PC-3 (cell line): ENCODE measurements around the gene KIAA1328.

ENCODE experiments used
- EZH2 ChIP-seq: fragments of 300-600 bp; sonication (generic); IDR thresholded peaks from one replicate; pipeline ENCODE4 v1.6.1; 2017; ENCODE audit warnings: antibody characterized with exemption, mild to moderate bottlenecking, low read length; ENCODE audit not compliant: unreplicated experiment
- EZH2phosphoT487 ChIP-seq: fragments of 300-600 bp; sonication (generic); IDR thresholded peaks from 2 replicates; pipeline ENCODE4 v1.6.1; 2018; ENCODE audit warnings: mild to moderate bottlenecking, antibody characterized with exemption, low read length, borderline replicate concordance
- TF ChIP-seq, protein P1 (sequence below): fragments of 300-600 bp; sonication (generic); conservative IDR thresholded peaks from 2 replicates; pipeline ENCODE4 v1.5.1; 2017; ENCODE audit warnings: antibody characterized with exemption, low read depth, mild to moderate bottlenecking, low read length

DNA sequence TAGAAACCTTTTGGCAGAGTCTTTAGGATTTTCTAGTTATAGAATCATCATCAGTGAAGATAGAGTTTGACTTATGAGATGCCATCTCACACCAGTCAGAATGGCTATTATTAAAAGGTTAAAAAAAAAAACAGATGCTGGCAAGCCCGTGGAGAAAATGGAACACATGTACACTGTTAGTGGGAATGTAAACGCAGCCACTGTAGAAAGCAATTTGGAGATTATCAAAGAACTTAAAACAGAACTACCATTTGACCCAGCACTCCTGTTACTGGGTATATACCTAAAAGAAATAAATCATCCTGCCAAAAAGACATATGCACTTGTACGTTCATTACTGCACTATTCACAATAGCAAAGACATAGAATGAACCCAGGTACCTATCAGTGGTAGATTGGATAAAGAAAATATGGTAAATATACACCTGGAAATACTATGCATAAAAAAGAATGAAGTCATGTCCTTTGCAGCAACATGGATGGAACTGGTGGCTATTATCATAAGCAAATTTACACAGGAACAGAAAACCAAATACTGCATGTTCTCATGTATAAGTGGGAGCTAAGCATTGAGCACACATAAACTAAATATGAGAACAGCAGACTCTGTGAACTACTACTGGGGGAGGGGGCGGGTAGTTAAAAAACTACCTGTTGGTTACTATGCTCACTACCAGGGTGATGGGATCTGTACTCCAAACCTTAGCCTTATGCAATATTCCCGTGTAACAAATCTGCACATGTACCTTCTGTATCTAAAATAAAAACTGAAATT lies 279.0 kb downstream of the KIAA1328 start:
- TF ChIP-seq, protein P1, sequence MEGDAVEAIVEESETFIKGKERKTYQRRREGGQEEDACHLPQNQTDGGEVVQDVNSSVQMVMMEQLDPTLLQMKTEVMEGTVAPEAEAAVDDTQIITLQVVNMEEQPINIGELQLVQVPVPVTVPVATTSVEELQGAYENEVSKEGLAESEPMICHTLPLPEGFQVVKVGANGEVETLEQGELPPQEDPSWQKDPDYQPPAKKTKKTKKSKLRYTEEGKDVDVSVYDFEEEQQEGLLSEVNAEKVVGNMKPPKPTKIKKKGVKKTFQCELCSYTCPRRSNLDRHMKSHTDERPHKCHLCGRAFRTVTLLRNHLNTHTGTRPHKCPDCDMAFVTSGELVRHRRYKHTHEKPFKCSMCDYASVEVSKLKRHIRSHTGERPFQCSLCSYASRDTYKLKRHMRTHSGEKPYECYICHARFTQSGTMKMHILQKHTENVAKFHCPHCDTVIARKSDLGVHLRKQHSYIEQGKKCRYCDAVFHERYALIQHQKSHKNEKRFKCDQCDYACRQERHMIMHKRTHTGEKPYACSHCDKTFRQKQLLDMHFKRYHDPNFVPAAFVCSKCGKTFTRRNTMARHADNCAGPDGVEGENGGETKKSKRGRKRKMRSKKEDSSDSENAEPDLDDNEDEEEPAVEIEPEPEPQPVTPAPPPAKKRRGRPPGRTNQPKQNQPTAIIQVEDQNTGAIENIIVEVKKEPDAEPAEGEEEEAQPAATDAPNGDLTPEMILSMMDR: no peak
- no peak for TF ChIP-seq EZH2
- no peak for TF ChIP-seq EZH2phosphoT487
